ENCODE results near the gene WNT7A.

DNA sequence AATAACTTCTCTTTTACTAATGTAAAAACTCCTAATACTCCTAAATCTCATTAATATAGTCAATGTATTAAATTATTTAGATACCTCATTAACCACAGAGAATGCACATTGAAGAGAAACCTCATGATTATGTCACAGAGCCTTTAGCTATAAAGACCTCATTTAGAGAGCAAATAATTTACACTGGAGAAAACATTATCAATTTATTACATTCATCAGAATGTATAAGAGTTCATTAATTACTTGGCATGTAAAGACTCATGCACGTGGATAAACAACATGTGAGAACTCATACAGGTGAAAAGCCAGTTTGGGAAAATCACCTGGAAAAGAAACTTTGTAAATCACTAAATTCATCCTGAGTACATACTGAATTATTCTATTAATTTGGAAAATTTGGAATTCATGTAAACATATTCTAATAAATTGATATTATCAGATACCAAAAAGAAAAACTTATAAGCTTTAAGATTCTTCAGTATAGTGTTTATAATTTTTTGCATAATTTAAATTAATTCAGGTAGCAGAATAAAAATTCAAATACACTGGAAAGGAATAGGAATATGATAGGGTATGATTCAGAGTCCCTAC is 22.9 kb upstream of the WNT7A start:
- TF ChIP-seq YY1 (IDR thresholded peaks at IDR 0.05; ENCODE audit: insufficient read depth, insufficient read length) (no peak), ZNF274 (IDR thresholded peaks at IDR 0.05; ENCODE audit: low read depth, low read length) (peak; percentile 11), SUZ12 (IDR thresholded peaks at IDR 0.05; ENCODE audit: extremely low read depth, insufficient read depth, insufficient read length) (no peak)

Measured in NT2/D1 (cell line).